Measurements from ENCODE around the gene CSAD.

GRCh38 chr12:53199700-53200099 is 19.0 kb upstream of the CSAD start:
- TF ChIP-seq CTCF (CRISPR knock-in tag; IDR thresholded peaks at IDR 0.05): no peak
- TF ChIP-seq SOX6 (IDR thresholded peaks at IDR 0.05): no peak
- TF ChIP-seq SOX6 (CRISPR knock-in tag; IDR thresholded peaks at IDR 0.05): no peak

Measured in HepG2 (cell line).